ENCODE measurements around the gene TYMP.

Gene TYMP

GRCh38 chr22:50485221-50486131 lies 44.3 kb downstream of the TYMP start:
- no peak overlapping the region for H3K4me3 ChIP-seq (ENCODE audit: low read length)
- H3K9ac ChIP-seq (ENCODE audit: low read length), result no peak overlapping the region
- H3K36me3 ChIP-seq (ENCODE audit: control insufficient read depth, insufficient read depth, low read length), result no peaks in the 10 kb centered on the region
- no peaks in the 10 kb centered on the region for H3K4me1 ChIP-seq (ENCODE audit: control insufficient read depth, insufficient read depth, low read length)
- peaks cover 11% of the 10 kb centered on the region for H3K27me3 ChIP-seq (ENCODE audit: control insufficient read depth, insufficient read depth, low read length)
- no peak overlapping the region for H3K27ac ChIP-seq (ENCODE audit: low read depth, low read length)

GRCh38 chr22:50483977-50484853 lies 45.6 kb downstream of the TYMP start:
- Histone ChIP-seq H3K9ac (ENCODE audit: low read length) (no peak overlapping the region), H3K4me1 (ENCODE audit: control insufficient read depth, insufficient read depth, low read length) (no peaks in the 10 kb centered on the region), H3K4me3 (ENCODE audit: low read length) (no peak overlapping the region), H3K27me3 (ENCODE audit: control insufficient read depth, insufficient read depth, low read length) (peaks cover 17% of the 10 kb centered on the region), H3K36me3 (ENCODE audit: control insufficient read depth, insufficient read depth, low read length) (no peaks in the 10 kb centered on the region), H3K27ac (ENCODE audit: low read depth, low read length) (no peak overlapping the region)

DNA sequence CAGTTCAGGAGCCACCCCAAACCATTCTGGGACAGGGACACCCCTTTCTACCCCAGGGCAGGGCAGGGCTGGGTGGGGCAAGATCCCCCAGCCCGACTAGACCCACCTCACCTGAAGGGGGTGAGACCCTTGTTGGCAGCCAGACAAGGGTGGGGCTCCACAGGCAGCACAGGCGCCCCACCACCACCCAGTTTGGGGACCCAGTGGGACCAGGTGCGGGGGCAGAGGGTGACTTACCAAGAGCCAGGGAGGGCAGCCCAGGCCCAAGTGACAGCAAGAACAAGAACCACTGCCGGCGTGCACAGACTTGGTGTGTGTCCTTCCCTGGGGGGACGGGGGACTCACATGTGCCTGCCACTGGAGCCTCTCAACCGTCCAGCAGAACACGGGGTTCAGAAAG lies 46.3 kb downstream of the TYMP start:
- Histone ChIP-seq H3K27ac (ENCODE audit: low read depth, low read length) (no peak overlapping the region), H3K9ac (ENCODE audit: low read length) (no peak overlapping the region), H3K27me3 (ENCODE audit: control insufficient read depth, insufficient read depth, low read length) (peaks cover 17% of the 10 kb centered on the region), H3K4me3 (ENCODE audit: low read length) (no peak overlapping the region), H3K4me1 (ENCODE audit: control insufficient read depth, insufficient read depth, low read length) (no peaks in the 10 kb centered on the region), H3K36me3 (ENCODE audit: control insufficient read depth, insufficient read depth, low read length) (no peaks in the 10 kb centered on the region)

DNA sequence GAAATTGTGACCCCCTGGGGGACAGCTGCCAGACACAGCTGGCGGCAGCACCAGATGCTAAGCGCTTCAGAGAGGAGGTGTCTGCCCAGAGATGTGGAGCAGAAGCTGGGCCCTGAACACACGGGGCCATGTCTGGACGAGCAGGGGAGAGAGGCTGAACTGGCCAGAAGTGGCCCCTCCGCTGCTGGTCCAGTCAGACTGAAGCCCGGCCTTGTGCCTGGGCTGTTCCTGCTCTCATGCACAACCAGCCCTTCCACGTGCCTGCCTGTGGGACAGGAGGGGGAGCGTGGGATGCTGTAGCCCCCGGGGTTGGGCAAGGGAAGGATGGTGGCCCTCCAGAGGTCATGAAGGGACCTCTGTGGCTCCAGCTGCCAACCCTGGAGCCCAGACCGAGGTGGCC lies 46.7 kb downstream of the TYMP start:
- Histone ChIP-seq H3K27ac (ENCODE audit: low read depth, low read length) (no peak overlapping the region), H3K27me3 (ENCODE audit: control insufficient read depth, insufficient read depth, low read length) (peaks cover 17% of the 10 kb centered on the region), H3K9ac (ENCODE audit: low read length) (no peak overlapping the region), H3K4me3 (ENCODE audit: low read length) (no peak overlapping the region), H3K36me3 (ENCODE audit: control insufficient read depth, insufficient read depth, low read length) (no peaks in the 10 kb centered on the region), H3K4me1 (ENCODE audit: control insufficient read depth, insufficient read depth, low read length) (no peaks in the 10 kb centered on the region)

- H3K27ac ChIP-seq (ENCODE audit: low read depth, low read length), result no peak overlapping the region
- H3K9ac ChIP-seq (ENCODE audit: low read length), result no peak overlapping the region
- H3K36me3 ChIP-seq (ENCODE audit: control insufficient read depth, insufficient read depth, low read length), result no peaks in the 10 kb centered on the region
- peaks cover 13% of the 10 kb centered on the region for H3K27me3 ChIP-seq (ENCODE audit: control insufficient read depth, insufficient read depth, low read length)
- no peaks in the 10 kb centered on the region for H3K4me1 ChIP-seq (ENCODE audit: control insufficient read depth, insufficient read depth, low read length)
- peak overlapping the region; percentile 41 for H3K4me3 ChIP-seq (ENCODE audit: low read length)
Measured at GRCh38 chr22:50482107-50483074, 47.4 kb downstream of the TYMP start.

DNA sequence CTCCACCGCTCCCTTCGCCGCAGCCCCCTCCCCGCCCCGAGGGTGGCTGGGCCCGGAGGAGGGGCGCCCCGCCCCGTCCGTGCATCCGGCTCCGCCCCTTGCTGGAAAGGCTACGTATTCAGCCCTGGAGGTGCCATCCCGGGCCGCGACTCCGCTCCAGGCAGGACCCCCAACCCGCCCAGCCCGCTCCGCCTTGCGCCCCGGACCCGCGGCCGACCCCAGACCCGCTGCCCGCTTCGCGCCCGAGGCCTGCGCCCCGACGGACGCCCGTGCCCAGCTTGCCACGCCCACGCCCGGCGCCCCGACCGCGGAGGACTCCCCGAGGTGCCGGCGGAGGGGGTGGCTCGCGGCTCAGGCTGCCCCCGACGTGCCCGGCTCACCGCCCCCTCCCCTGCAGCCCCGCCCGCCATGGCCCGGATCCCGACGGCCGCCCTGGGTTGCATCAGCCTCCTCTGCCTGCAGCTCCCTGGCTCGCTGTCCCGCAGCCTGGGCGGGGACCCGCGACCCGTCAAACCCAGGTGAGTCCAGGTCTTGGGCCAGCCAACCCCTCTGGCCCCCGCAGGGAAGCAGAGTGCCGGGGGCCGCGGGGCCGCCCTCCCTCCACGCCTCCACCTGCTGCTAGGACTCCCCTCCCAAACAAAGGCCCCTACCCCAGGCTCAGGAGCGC lies 48.2 kb downstream of the TYMP start, which contains the start of gene ADM2:
ADM2 (plus strand) TSS at position 104 of the 667 bp plus-strand sequence; CDS start at position 409, 305 bp downstream.
- no peaks in the 10 kb centered on the region for H3K4me1 ChIP-seq (ENCODE audit: control insufficient read depth, insufficient read depth, low read length)
- no peaks in the 10 kb centered on the region for H3K36me3 ChIP-seq (ENCODE audit: control insufficient read depth, insufficient read depth, low read length)
- no peak within 1 kb of the TSS for H3K27ac ChIP-seq (ENCODE audit: low read depth, low read length)
- no peak within 1 kb of the TSS for H3K9ac ChIP-seq (ENCODE audit: low read length)
- H3K27me3 ChIP-seq (ENCODE audit: control insufficient read depth, insufficient read depth, low read length), result peaks cover 13% of the 10 kb centered on the region
- H3K4me3 ChIP-seq (ENCODE audit: low read length), result peak within 1 kb of the TSS; percentile 44

- H3K27me3 ChIP-seq (ENCODE audit: control insufficient read depth, insufficient read depth, low read length), result peaks cover 13% of the 10 kb centered on the region
Measured at GRCh38 chr22:50481045-50481439, 48.8 kb downstream of the TYMP start.

GRCh38 chr22:50479721-50480120 lies 50.1 kb downstream of the TYMP start:
- Histone ChIP-seq H3K9ac (ENCODE audit: low read length) (no peak overlapping the region), H3K27me3 (ENCODE audit: control insufficient read depth, insufficient read depth, low read length) (peaks cover 13% of the 10 kb centered on the region), H3K4me1 (ENCODE audit: control insufficient read depth, insufficient read depth, low read length) (peaks cover 3% of the 10 kb centered on the region), H3K36me3 (ENCODE audit: control insufficient read depth, insufficient read depth, low read length) (no peaks in the 10 kb centered on the region), H3K27ac (ENCODE audit: low read depth, low read length) (no peak overlapping the region), H3K4me3 (ENCODE audit: low read length) (no peak overlapping the region)

More at GRCh38 chr22:50481045-50481439, 48.8 kb downstream of the TYMP start:
- peak overlapping the region; percentile 44 for H3K4me3 ChIP-seq (ENCODE audit: low read length)
- no peak overlapping the region for H3K27ac ChIP-seq (ENCODE audit: low read depth, low read length)
- H3K36me3 ChIP-seq (ENCODE audit: control insufficient read depth, insufficient read depth, low read length), result no peaks in the 10 kb centered on the region
- H3K9ac ChIP-seq (ENCODE audit: low read length), result no peak overlapping the region
- H3K4me1 ChIP-seq (ENCODE audit: control insufficient read depth, insufficient read depth, low read length), result no peaks in the 10 kb centered on the region

- H3K9ac ChIP-seq (ENCODE audit: low read length), result no peak overlapping the region
- H3K27ac ChIP-seq (ENCODE audit: low read depth, low read length), result no peak overlapping the region
- peaks cover 12% of the 10 kb centered on the region for H3K4me1 ChIP-seq (ENCODE audit: control insufficient read depth, insufficient read depth, low read length)
- H3K4me3 ChIP-seq (ENCODE audit: low read length), result no peak overlapping the region
- peaks cover 8% of the 10 kb centered on the region for H3K27me3 ChIP-seq (ENCODE audit: control insufficient read depth, insufficient read depth, low read length)
- H3K36me3 ChIP-seq (ENCODE audit: control insufficient read depth, insufficient read depth, low read length), result no peaks in the 10 kb centered on the region
Measured at GRCh38 chr22:50477923-50478322, 51.9 kb downstream of the TYMP start.

DNA sequence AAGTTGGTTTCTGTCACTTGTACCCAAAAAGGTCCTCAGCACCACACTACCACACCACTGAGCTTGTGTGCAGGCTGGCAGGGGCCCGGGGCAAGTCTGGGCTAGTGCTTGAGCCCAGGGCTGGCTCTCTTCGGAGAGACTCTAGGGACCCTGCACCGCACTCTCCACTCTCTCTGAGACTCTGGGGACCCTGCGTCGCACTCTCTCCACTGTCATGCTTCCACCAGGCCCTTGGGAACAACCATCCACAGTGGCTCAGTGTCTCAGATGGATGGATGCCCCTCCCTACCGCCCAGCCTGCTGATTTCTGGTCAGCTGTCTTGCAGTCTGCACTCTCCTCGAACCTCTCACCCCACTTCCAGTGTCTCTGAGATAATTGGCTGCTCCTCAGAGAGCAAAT lies 52.9 kb downstream of the TYMP start:
- peaks cover 12% of the 10 kb centered on the region for H3K4me1 ChIP-seq (ENCODE audit: control insufficient read depth, insufficient read depth, low read length)
- no peaks in the 10 kb centered on the region for H3K36me3 ChIP-seq (ENCODE audit: control insufficient read depth, insufficient read depth, low read length)
- no peak overlapping the region for H3K27ac ChIP-seq (ENCODE audit: low read depth, low read length)
- H3K27me3 ChIP-seq (ENCODE audit: control insufficient read depth, insufficient read depth, low read length), result peaks cover 6% of the 10 kb centered on the region
- H3K9ac ChIP-seq (ENCODE audit: low read length), result no peak overlapping the region
- H3K4me3 ChIP-seq (ENCODE audit: low read length), result no peak overlapping the region

All from rectal smooth muscle tissue (tissue), 1 donor.